ENCODE data around the gene MCEE.

Gene MCEE

GRCh38 chr2:71082402-71083252, 47.4 kb downstream of the MCEE start:
- DNase-seq (ENCODE audit: low spot score): no peak

GRCh38 chr2:71078624-71079023, 51.4 kb downstream of the MCEE start:
- no peak for DNase-seq (ENCODE audit: low spot score)

- DNase-seq (ENCODE audit: low spot score): no peak
These were observed 55.1 kb downstream of the MCEE start for GRCh38 chr2:71074893-71075395.

GRCh38 chr2:71073475-71073874, 56.6 kb downstream of the MCEE start:
- no peak for DNase-seq (ENCODE audit: low spot score)

- no peak for DNase-seq (ENCODE audit: low spot score)
These were observed 57.5 kb downstream of the MCEE start for GRCh38 chr2:71072492-71072891.

GRCh38 chr2:71071681-71072398, 58.2 kb downstream of the MCEE start:
- no peak for DNase-seq (ENCODE audit: low spot score)

- DNase-seq (ENCODE audit: low spot score): no peak
These were observed 59.5 kb downstream of the MCEE start for GRCh38 chr2:71070294-71071093.

- DNase-seq (ENCODE audit: low spot score): no peak
These were observed 60.7 kb downstream of the MCEE start for GRCh38 chr2:71069376-71069775.

GRCh38 chr2:71068218-71069035, 61.6 kb downstream of the MCEE start, which contains the start of gene NAGK:
Gene NAGK, plus strand, starts transcription at chr2:71068648. Its CDS starts 36 bp downstream, at chr2:71068684.
- DNase-seq (ENCODE audit: low spot score): peak; percentile 97

GRCh38 chr2:71067567-71068217, 62.3 kb downstream of the MCEE start:
- DNase-seq (ENCODE audit: low spot score): no peak

- DNase-seq (ENCODE audit: low spot score): no peak
These were observed 63.2 kb downstream of the MCEE start for GRCh38 chr2:71066856-71067255.

- no peak for DNase-seq (ENCODE audit: low spot score)
These were observed 65.0 kb downstream of the MCEE start for GRCh38 chr2:71064754-71065621.

- no peak for DNase-seq (ENCODE audit: low spot score)
These were observed 65.9 kb downstream of the MCEE start for GRCh38 chr2:71064110-71064611.

- no peak for DNase-seq (ENCODE audit: low spot score)
These were observed 66.8 kb downstream of the MCEE start for GRCh38 chr2:71063216-71063615.

GRCh38 chr2:71060871-71061270, 69.2 kb downstream of the MCEE start:
- no peak for DNase-seq (ENCODE audit: low spot score)

GRCh38 chr2:71060211-71060610, 69.8 kb downstream of the MCEE start:
- DNase-seq (ENCODE audit: low spot score): no peak

All from LoVo (cell line).